Measurements from ENCODE around the gene HGS. TPM values are rescaled to one million over a fixed set of nuclear protein-coding genes. Genes with fewer than 3 reads are reported as not detected.
A peak's percentile ranks its signal among the peaks of the same experiment; 100 is the strongest.

Gene HGS
- total RNA-seq, 4 donors from 2014 or later = 96.1 to 205 (median 150) TPM

DNA sequence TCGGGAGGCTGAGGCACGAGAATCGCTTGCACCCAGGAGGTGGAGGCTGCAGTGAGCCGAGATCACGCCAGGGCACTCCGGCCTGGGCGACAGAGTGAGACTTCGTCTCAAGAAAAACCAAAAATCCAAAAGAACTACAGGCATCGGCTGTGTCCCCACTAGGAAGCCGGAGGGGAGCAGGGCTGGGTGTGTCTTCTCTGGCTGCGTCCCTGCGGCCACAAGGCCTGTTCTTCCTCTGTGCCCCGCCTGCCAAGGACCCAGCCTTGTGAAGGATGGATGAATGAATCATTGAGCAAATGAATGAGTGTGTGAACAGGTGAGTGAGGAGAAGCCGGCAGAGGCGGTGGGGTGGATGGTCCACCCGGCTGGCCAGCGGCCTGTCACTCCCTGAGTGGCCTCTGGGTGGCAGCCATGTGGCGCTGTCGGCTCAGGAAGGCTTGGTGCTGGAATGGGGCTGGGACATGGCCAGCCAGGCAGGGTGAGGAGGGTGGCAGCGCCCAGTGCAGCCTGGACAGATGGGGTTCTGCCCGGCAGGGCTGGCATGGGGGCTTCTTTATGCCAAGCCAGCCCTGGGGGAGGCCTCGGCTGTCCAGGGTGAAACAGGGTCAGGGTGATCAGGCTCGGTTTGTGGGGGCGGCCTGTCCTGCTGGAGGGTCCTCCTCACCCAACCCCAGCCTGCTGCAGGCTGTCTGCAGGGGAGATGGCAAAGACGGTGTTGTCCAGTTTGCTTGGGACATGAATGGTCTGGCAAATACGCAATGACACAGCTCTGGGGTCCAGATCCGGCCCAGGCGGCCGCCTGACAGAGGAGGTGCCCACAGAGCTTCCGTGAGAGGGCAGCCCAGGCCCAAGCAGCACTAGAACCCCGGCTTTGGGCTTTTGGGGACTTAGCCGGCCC, 49.9 kb downstream of the HGS start:
- TF ChIP-seq POLR2A (IDR thresholded peaks at IDR 0.05) (no peak), POLR2AphosphoS5 (IDR thresholded peaks at IDR 0.05) (peak in 1 of 3 donors; percentile 58), EP300 (IDR thresholded peaks at IDR 0.05; ENCODE audit: low read depth) (no peak)
- TF ChIP-seq, protein P1, sequence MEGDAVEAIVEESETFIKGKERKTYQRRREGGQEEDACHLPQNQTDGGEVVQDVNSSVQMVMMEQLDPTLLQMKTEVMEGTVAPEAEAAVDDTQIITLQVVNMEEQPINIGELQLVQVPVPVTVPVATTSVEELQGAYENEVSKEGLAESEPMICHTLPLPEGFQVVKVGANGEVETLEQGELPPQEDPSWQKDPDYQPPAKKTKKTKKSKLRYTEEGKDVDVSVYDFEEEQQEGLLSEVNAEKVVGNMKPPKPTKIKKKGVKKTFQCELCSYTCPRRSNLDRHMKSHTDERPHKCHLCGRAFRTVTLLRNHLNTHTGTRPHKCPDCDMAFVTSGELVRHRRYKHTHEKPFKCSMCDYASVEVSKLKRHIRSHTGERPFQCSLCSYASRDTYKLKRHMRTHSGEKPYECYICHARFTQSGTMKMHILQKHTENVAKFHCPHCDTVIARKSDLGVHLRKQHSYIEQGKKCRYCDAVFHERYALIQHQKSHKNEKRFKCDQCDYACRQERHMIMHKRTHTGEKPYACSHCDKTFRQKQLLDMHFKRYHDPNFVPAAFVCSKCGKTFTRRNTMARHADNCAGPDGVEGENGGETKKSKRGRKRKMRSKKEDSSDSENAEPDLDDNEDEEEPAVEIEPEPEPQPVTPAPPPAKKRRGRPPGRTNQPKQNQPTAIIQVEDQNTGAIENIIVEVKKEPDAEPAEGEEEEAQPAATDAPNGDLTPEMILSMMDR (IDR thresholded peaks at IDR 0.05) = peak; percentile 88 to 97 (median 92)
- Histone ChIP-seq H3K4me1 (peaks cover 9 to 28% (median 26%) of the 10 kb centered on the region in 4 donors), H3K9me3 (no peaks in the 10 kb centered on the region), H3K36me3 (no peaks in the 10 kb centered on the region), H3K27ac (peak overlapping the region in 1 of 4 donors; percentile 42), H3K4me3 (peak overlapping the region in 1 of 4 donors; percentile 3), H3K27me3 (peaks cover 23% of the 10 kb centered on the region)
- DNase-seq = peak; percentile 89
- intact Hi-C loops (cut with DNase I; ENCODE audit: low total_unique reads) = no loop called here
- in situ Hi-C loops (cut with MboI; ENCODE audit: low pct_ligation_motif_present in 1 of 4, low pct_unique_long_range_greater_than_20kb in 1 of 4, low sequenced_read_pairs in 3 of 4) = no loop called here
- WGBS, 2 donors (ENCODE audit: low coverage in 1 of 2) = 37% methylated on average over 32 of the region's 32 CpGs; no CpG with 5 or more reads in 1 of the 2 donors

DNA sequence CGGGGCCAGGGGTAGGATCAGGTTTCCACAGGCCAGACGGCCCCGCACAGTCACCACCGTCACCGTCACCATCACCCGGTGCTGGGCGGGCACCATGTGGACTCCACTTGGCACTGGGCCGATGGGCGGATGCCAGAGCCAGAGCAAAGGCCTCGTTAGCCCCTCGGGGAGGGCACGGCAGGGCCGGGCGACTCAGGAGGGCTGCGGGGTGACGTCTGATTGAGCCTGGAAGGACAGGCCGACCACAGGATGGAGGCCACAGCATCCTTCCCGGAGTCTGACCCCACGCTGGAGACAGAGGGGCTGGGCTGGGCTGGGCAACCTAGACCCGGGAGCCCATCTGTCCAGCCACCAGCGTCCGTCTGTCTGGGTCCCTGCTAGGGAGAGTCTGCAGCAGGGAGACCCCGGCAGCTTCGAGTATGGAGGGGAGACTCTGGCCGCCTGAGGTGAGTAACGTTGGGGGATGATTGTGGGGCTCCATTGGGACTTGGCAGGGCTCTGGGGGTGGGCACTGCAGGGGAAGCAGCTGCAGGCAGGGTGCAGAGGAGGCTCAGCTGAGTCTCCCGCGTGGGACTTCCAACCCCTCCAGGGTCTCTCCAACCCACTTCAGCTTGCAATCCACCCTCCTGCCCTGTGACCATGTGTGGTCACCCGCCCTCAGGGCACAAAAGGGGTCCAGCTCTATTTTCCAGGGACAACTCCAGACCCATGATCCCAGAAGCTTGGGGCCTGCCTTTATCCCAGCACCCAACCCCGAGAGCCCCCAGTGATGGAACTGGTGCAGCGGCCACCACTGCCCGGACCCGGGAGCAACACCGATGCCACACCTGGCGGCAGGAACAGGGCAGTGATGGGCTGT, 50.8 kb downstream of the HGS start:
- H3K27ac ChIP-seq = peak overlapping the region in 1 of 4 donors; percentile 42
- in situ Hi-C loops (cut with MboI; ENCODE audit: low pct_ligation_motif_present in 1 of 4, low pct_unique_long_range_greater_than_20kb in 1 of 4, low sequenced_read_pairs in 3 of 4) (no loop called here), intact Hi-C loops (cut with DNase I; ENCODE audit: low total_unique reads) (no loop called here)
- H3K4me1 ChIP-seq = peaks cover 9 to 28% (median 26%) of the 10 kb centered on the region in 4 donors
- H3K4me3 ChIP-seq = peak overlapping the region in 1 of 4 donors; percentile 3
- DNase-seq = peak; percentile 88
- H3K36me3 ChIP-seq = no peaks in the 10 kb centered on the region
- no peaks in the 10 kb centered on the region for H3K9me3 ChIP-seq
- TF ChIP-seq POLR2AphosphoS5 (IDR thresholded peaks at IDR 0.05) (peak in 2 of 3 donors; percentile 11 to 27), EP300 (IDR thresholded peaks at IDR 0.05; ENCODE audit: low read depth) (no peak)
- H3K27me3 ChIP-seq = peaks cover 18% of the 10 kb centered on the region
- WGBS, 2 donors (ENCODE audit: low coverage in 1 of 2) = 57% methylated on average over 35 of the region's 35 CpGs; no CpG with 5 or more reads in 1 of the 2 donors

DNA sequence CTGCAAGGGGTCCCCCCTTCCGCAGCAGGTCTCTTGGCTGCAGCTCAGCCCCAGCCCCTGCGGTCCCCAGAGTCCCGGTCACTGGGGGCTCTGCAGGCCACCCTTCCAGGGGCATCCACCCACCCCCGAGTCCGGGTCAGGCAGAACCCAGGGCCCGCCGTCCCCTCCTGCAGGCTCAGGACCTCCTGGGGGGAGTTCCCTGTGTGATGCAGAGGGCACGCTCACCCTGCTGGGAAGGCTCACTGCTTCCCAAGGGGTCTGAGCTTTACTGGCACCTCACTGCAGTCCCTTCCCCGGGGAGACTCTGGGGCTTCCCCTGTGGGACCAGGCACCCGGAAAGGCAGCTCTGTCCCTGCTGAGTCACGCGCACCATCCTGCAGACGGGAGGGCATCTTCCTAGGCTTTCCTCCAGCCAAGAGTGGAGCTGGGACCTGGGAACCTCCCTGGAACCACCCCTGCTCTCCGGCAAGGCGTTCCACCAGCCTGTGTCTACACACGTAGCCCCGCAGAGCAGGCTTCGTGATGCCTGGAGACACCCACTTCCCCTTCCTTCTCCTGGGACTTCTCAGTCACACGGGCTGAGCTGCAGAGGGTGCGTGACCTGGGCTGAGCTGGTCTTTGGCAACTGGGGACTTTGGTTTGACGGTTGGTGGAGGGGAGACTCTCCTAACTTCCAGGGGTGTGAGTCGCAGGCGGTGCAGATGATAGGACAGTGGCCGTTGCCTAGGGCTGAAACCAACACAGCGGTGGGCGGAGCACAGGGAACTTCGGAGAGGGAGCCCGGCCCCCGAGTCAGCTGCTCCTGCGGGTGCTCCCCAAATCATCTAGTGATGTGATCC, 51.7 kb downstream of the HGS start:
- peak; percentile 25 for TF ChIP-seq POLR2A (IDR thresholded peaks at IDR 0.05)
- peak in 1 of 3 donors; percentile 8 for TF ChIP-seq POLR2AphosphoS5 (IDR thresholded peaks at IDR 0.05)
- no peak for TF ChIP-seq EP300 (IDR thresholded peaks at IDR 0.05; ENCODE audit: low read depth)
- no peaks in the 10 kb centered on the region for H3K36me3 ChIP-seq
- in situ Hi-C loops (cut with MboI; ENCODE audit: low pct_ligation_motif_present in 1 of 4, low pct_unique_long_range_greater_than_20kb in 1 of 4, low sequenced_read_pairs in 3 of 4) (no loop called here), intact Hi-C loops (cut with DNase I; ENCODE audit: low total_unique reads) (no loop called here)
- H3K4me3 ChIP-seq = peak overlapping the region in 2 of 4 donors; percentile 0 to 21
- no peaks in the 10 kb centered on the region for H3K9me3 ChIP-seq
- peak overlapping the region in 1 of 4 donors; percentile 50 for H3K27ac ChIP-seq
- peaks cover 9 to 28% (median 26%) of the 10 kb centered on the region in 4 donors for H3K4me1 ChIP-seq
- peaks cover 21% of the 10 kb centered on the region for H3K27me3 ChIP-seq
- peak; percentile 54 for DNase-seq
- WGBS, 2 donors (ENCODE audit: low coverage in 1 of 2) = 0 to 28% methylated on average over 4 to 28 of the region's 30 CpGs

DNA sequence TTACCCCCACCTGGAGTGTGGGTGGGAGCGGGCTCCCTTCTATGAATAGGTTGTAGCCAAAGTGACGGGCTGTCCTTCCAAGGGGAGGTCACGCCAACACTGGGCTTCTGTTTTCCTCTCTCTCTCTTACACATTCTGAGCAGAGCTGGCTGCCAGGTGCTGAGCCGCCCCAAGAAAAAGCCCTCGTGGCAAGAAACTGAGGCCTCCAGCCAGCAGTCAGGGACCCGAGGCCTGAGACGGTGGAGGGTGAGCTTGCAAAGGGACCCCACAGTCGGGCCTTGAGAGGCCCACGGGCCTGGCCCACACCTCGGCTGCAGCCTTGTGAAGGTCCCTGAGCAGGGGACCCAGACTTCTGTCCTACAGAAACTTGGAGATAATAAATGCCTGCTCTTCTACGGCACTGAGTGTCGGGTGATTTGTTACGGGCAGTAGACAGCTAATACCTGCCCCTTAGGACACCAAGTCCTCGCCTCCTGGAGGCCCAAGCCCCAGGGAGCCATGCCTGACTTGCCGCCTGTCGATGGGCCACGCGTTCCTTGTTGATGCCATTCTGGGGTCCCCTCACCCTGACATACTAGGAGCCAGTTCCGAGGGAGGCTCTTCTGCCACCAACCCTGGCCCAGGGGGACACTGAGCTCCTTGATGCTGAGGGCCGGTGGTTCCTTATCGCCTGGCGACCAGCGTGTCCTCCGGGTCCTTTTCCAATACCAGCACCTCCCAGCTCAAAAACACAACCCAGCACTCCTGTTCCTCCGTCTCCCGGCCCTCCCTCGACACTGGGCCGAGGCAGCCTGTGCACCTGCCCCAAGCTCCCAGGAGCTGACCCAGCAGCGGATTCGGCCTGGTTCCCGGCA, 54.4 kb downstream of the HGS start:
- TF ChIP-seq POLR2A (IDR thresholded peaks at IDR 0.05) (no peak), EP300 (IDR thresholded peaks at IDR 0.05; ENCODE audit: low read depth) (no peak), POLR2AphosphoS5 (IDR thresholded peaks at IDR 0.05) (no peak)
- TF ChIP-seq, protein P1 (IDR thresholded peaks at IDR 0.05) = no peak
- in situ Hi-C loops (cut with MboI; ENCODE audit: low pct_ligation_motif_present in 1 of 4, low pct_unique_long_range_greater_than_20kb in 1 of 4, low sequenced_read_pairs in 3 of 4) (no loop called here), intact Hi-C loops (cut with DNase I; ENCODE audit: low total_unique reads) (no loop called here)
- Histone ChIP-seq H3K9me3 (no peaks in the 10 kb centered on the region), H3K27me3 (peaks cover 23% of the 10 kb centered on the region), H3K4me1 (peaks cover 9 to 30% (median 26%) of the 10 kb centered on the region in 4 donors), H3K27ac (no peak overlapping the region), H3K36me3 (no peaks in the 10 kb centered on the region), H3K4me3 (no peak overlapping the region)
- 60 to 89% methylated on average over 1 to 30 of the region's 31 CpGs for WGBS, 2 donors (ENCODE audit: low coverage in 1 of 2)
- no peak for DNase-seq

Data from transverse colon (tissue), 4 donors.